GM12891 (cell line): ENCODE measurements around the gene ITM2C.

Experiments
- POLR2A ChIP-seq: IDR thresholded peaks from 2 replicates; pipeline ENCODE4 v1.6.1; 2011; ENCODE audit warnings: low read depth, low read length, control low read depth
- POLR2AphosphoS5 ChIP-seq: IDR thresholded peaks from 2 replicates; pipeline ENCODE4 v1.6.1; 2011; ENCODE audit warnings: low read depth, low read length, control low read depth
- POU2F2 ChIP-seq: IDR thresholded peaks from 2 replicates; pipeline ENCODE4 v1.6.1; 2011; ENCODE audit warnings: low read depth, mild to moderate bottlenecking, control low read depth, low read length, moderate library complexity
- SPI1 ChIP-seq: IDR thresholded peaks from 2 replicates; pipeline ENCODE4 v1.6.1; 2011; ENCODE audit warnings: low read depth, low read length, control low read depth
- TAF1 ChIP-seq: IDR thresholded peaks from 2 replicates; pipeline ENCODE4 v1.6.1; 2011; ENCODE audit warnings: low read depth, low read length, control low read depth

DNA sequence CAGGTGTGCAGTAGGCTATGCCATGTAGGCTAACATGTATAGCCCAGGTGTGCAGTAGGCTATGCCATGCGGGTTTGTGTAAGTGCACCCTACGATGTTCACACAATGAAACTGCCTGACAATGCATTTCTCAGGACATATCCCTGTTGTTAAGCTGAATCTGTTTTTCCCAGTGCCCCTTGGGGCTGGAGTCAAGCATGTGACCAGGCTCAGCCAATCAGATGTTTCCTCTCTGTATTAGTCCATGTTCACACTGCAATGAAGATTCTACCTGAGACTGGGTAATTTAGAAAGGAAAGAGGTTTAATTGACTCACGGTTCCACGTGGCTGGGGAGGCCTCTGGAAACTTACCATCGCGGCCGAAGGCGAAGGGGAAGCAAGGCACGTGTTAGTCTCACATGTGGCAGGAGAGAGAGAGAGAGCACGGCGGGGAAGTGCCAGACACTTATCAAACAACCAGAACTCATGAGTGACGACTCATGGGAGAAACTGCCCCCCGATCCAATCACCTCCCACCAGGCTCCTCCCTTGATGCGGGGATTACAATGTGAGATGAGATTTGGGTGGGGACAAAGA lies 24.2 kb downstream of the ITM2C start:
- TF ChIP-seq SPI1, result no peak
- no peak for TF ChIP-seq POU2F2
- TF ChIP-seq TAF1, result no peak
- no peak for TF ChIP-seq POLR2A
- TF ChIP-seq POLR2AphosphoS5, result no peak
